GM10248 (cell line): ENCODE measurements around the gene YWHAB.

ENCODE experiments used
- CTCF ChIA-PET: fragments of 300-600 bp; sonication (Branson Sonifier 250); formaldehyde crosslinking; extraction: SDS; loops from one replicate; lab custom pipeline; 2021; ENCODE audit warnings: antibody characterized with exemption; lab: Yijun Ruan, JAX
- POLR2A ChIA-PET: fragments of 350-650 bp; sonication (Branson Sonifier 250); formaldehyde crosslinking; extraction: SDS; loops from one replicate; lab custom pipeline; 2020; ENCODE audit warnings: antibody characterized with exemption; lab: Yijun Ruan, JAX
- DNase-seq: peaks from one replicate; pipeline ENCODE4 v3.0.0; 2012; ENCODE audit errors: extremely low spot score
- CTCF ChIP-seq: IDR thresholded peaks from 2 replicates; pipeline ENCODE4 v1.5.1; 2012; ENCODE audit warnings: mild to moderate bottlenecking, low read depth; ENCODE audit errors: extremely low read depth, missing control alignments, control extremely low read depth

The YWHAB gene

GRCh38 chr20:44931911-44932310 lies 46.4 kb downstream of the YWHAB start:
- POLR2A ChIA-PET, result no interaction called here
- DNase-seq, result no peak
- CTCF ChIA-PET, result interaction anchor here (2.5 to 2.6 kb wide), 2 partner anchors 10 to 14 kb away, joined by 8 read pairs; no protein-coding TSS in a partner anchor
- TF ChIP-seq CTCF, result no peak

GRCh38 chr20:44932916-44933315 lies 47.4 kb downstream of the YWHAB start:
- DNase-seq, result no peak
- no peak for TF ChIP-seq CTCF
- ChIA-PET POLR2A (no interaction called here), CTCF (no interaction called here)

- no peak for TF ChIP-seq CTCF
- ChIA-PET CTCF (interaction anchor here (0.6 to 2.8 kb wide), 5 partner anchors 13 to 44 kb away, joined by 3 to 10 read pairs (median 3); no protein-coding TSS in a partner anchor), POLR2A (no interaction called here)
- no peak for DNase-seq
Measured at GRCh38 chr20:44936510-44936909, 51.0 kb downstream of the YWHAB start.

- DNase-seq, result no peak
- POLR2A ChIA-PET, result no interaction called here
Measured at GRCh38 chr20:44938637-44939036, 53.1 kb downstream of the YWHAB start.

GRCh38 chr20:44941120-44941691 lies 55.7 kb downstream of the YWHAB start:
- no peak for TF ChIP-seq CTCF
- DNase-seq, result no peak
- CTCF ChIA-PET, result interaction anchor here (0.7 to 2.9 kb wide), 5 partner anchors 10 to 24 kb away, joined by 3 to 8 read pairs (median 7); partner anchors contain the start of gene TOMM34
- POLR2A ChIA-PET, result no interaction called here

More at GRCh38 chr20:44938637-44939036, 53.1 kb downstream of the YWHAB start:
- CTCF ChIA-PET, result interaction anchor here (1.3 to 2.8 kb wide), 4 partner anchors 8 to 50 kb away, joined by 3 to 10 read pairs (median 4); no protein-coding TSS in a partner anchor
- TF ChIP-seq CTCF, result no peak

- ChIA-PET POLR2A (no interaction called here), CTCF (interaction anchor here (0.8 to 2.9 kb wide), 11 partner anchors 10 to 154 kb away, joined by 3 to 12 read pairs (median 4); partner anchors contain the start of genes STK4 and TOMM34)
- no peak for TF ChIP-seq CTCF
- DNase-seq, result no peak
Measured at GRCh38 chr20:44942264-44942973, 56.9 kb downstream of the YWHAB start.
